T-helper 17 cell (primary cell): ENCODE data around the gene WNT3A. TPM values are rescaled to one million over a fixed set of nuclear protein-coding genes. Genes with fewer than 3 reads are reported as not detected.

Experiments used
- ATAC-seq: fragments of 150-1000 bp; cut with Tn5 transposase; 2 replicates; pipeline ENCODE4 v1.10.0; 2021; ENCODE audit warnings: mild to moderate bottlenecking, moderate library complexity
- DNase-seq, 3 donors: peaks; one replicate each; pipeline versions ENCODE4 v3.0.0 to v3.0.0-alpha.2; 2020 to 2021
- H3K9me3 ChIP-seq: one replicate; pipeline ENCODE4 v1.7.0; 2013; ENCODE audit warnings: low read length, mild to moderate bottlenecking; ENCODE audit not compliant: control insufficient read depth, poor library complexity, severe bottlenecking
- H3K27ac Mint-ChIP-seq: one replicate; pipeline ENCODE4 v1.8.0; 2022; ENCODE audit warnings: mild to moderate bottlenecking, moderate library complexity, mixed read lengths
- H3K27me3 Mint-ChIP-seq: one replicate; pipeline ENCODE4 v1.8.0; 2022; ENCODE audit warnings: mixed read lengths
- H3K36me3 Mint-ChIP-seq: one replicate; pipeline ENCODE4 v1.8.0; 2022; ENCODE audit warnings: low read depth, mixed read lengths
- H3K4me1 Mint-ChIP-seq: one replicate; pipeline ENCODE4 v1.8.0; 2022; ENCODE audit warnings: mild to moderate bottlenecking, mixed read lengths
- H3K4me3 Mint-ChIP-seq: one replicate; pipeline ENCODE4 v1.8.0; 2022; ENCODE audit warnings: mild to moderate bottlenecking, moderate library complexity, mixed read lengths
- total RNA-seq, 4 donors: library from RNA in 2 of 4; stranded (reverse) in 2 of 4; gene quantifications; one replicate each; pipeline ENCODE4 v1.2.3 and lab custom pipeline; 2022 to 2026

The WNT3A gene
- total RNA-seq, 2 donors from 2014 or later: not detected

DNA sequence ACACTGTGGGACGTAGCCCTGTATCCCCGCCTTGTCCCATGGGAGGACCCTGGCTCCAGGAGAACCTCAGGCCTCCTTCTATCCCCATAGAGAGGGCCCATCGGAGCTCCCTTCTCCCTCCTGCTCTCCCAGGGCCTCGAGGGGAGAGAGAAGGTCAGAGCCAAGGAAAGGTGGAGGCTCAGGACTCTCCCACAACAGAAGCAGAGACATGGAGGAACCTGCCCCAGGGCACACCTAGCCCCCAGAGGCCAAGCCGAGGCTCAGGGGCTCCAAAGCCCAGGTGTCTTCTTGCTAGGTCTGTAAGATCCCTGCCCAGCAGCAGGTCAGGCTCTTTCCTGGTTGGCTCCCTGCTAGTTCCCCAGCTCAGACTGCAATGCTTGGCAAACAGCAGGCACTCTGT, 41.3 kb downstream of the WNT3A start:
- Mint-ChIP-seq H3K4me3 (no peak overlapping the region), H3K36me3 (no peaks in the 10 kb centered on the region), H3K4me1 (no peaks in the 10 kb centered on the region), H3K27ac (no peak overlapping the region), H3K27me3 (peaks cover 36% of the 10 kb centered on the region)
- ATAC-seq (no peak), DNase-seq (no peak)
- no peaks in the 10 kb centered on the region for H3K9me3 ChIP-seq

DNA sequence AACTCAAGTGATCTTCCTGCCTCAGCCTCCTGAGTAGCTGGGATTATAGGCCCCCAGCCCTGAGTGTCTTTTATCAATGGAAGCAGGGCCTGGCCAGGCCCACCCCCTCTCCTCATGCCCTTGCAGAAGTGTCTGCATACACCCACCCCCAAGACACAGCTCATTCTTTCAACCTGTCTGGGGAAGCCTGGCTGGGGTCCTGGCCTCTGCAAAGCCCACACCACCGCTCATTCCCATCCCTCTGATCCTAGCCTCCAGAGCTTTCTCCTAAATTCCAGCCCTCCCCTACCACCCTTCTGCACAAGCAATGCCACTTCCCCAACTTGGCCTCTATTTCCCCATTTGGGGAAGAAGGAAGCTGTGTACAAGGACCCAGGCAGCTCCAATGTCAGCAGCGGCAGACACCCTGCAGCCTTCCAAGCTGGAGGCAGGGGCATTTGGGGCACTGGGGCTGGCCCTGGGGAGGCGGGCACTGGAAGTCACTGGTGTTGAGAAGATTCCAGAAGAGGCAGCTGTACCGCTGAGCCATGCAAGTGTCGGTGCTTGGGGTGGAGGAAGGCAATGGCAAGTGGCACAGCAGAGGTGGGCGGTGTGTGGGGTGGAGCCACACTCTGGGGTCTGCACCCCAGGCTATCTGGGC, 42.0 kb downstream of the WNT3A start:
- H3K4me1 Mint-ChIP-seq: no peaks in the 10 kb centered on the region

GRCh38 chr1:228050571-228051231, 43.9 kb downstream of the WNT3A start:
- no peaks in the 10 kb centered on the region for H3K9me3 ChIP-seq
- Mint-ChIP-seq H3K36me3 (no peaks in the 10 kb centered on the region), H3K4me3 (no peak overlapping the region), H3K27ac (no peak overlapping the region), H3K27me3 (peaks cover 36% of the 10 kb centered on the region), H3K4me1 (no peaks in the 10 kb centered on the region)
- ATAC-seq (no peak), DNase-seq (no peak)

More for the DNA sequence above, 42.0 kb downstream of the WNT3A start:
- no peak for ATAC-seq
- no peaks in the 10 kb centered on the region for H3K9me3 ChIP-seq
- no peaks in the 10 kb centered on the region for H3K36me3 Mint-ChIP-seq
- H3K4me3 Mint-ChIP-seq: no peak overlapping the region
- H3K27ac Mint-ChIP-seq: no peak overlapping the region
- no peak for DNase-seq
- H3K27me3 Mint-ChIP-seq: peaks cover 36% of the 10 kb centered on the region

- H3K36me3 Mint-ChIP-seq: peaks cover 5% of the 10 kb centered on the region
- peak overlapping the region; percentile 67 for H3K4me3 Mint-ChIP-seq
- ATAC-seq (no peak), DNase-seq (no peak)
- peak overlapping the region; percentile 29 for H3K27ac Mint-ChIP-seq
- no peaks in the 10 kb centered on the region for H3K9me3 ChIP-seq
- peaks cover 15% of the 10 kb centered on the region for H3K4me1 Mint-ChIP-seq
- peaks cover 25% of the 10 kb centered on the region for H3K27me3 Mint-ChIP-seq
These were observed 51.6 kb downstream of the WNT3A start for GRCh38 chr1:228058172-228058948.

DNA sequence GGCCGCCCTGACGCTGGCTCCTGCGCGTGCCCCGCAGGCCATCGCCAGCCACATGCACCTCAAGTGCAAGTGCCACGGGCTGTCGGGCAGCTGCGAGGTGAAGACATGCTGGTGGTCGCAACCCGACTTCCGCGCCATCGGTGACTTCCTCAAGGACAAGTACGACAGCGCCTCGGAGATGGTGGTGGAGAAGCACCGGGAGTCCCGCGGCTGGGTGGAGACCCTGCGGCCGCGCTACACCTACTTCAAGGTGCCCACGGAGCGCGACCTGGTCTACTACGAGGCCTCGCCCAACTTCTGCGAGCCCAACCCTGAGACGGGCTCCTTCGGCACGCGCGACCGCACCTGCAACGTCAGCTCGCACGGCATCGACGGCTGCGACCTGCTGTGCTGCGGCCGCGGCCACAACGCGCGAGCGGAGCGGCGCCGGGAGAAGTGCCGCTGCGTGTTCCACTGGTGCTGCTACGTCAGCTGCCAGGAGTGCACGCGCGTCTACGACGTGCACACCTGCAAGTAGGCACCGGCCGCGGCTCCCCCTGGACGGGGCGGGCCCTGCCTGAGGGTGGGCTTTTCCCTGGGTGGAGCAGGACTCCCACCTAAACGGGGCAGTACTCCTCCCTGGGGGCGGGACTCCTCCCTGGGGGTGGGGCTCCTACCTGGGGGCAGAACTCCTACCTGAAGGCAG, 52.3 kb downstream of the WNT3A start:
- peak; percentile 84 for ATAC-seq
- peak; percentile 51 to 69 (median 65) for DNase-seq
- H3K36me3 Mint-ChIP-seq: peaks cover 5% of the 10 kb centered on the region
- peak overlapping the region; percentile 77 for H3K4me3 Mint-ChIP-seq
- peak overlapping the region; percentile 29 for H3K27ac Mint-ChIP-seq
- peaks cover 29% of the 10 kb centered on the region for H3K27me3 Mint-ChIP-seq
- peaks cover 15% of the 10 kb centered on the region for H3K4me1 Mint-ChIP-seq
- H3K9me3 ChIP-seq: no peaks in the 10 kb centered on the region

- Mint-ChIP-seq H3K27ac (no peak overlapping the region), H3K4me1 (peaks cover 15% of the 10 kb centered on the region), H3K36me3 (peaks cover 5% of the 10 kb centered on the region), H3K4me3 (peak overlapping the region; percentile 77), H3K27me3 (peaks cover 29% of the 10 kb centered on the region)
- DNase-seq: peak; percentile 54 to 75 (median 60)
- H3K9me3 ChIP-seq: no peaks in the 10 kb centered on the region
- ATAC-seq: peak; percentile 66
These were observed 53.0 kb downstream of the WNT3A start for GRCh38 chr1:228059634-228060457.

GRCh38 chr1:228060458-228061190, 53.8 kb downstream of the WNT3A start:
- no peaks in the 10 kb centered on the region for H3K9me3 ChIP-seq
- no peak for ATAC-seq
- no peak for DNase-seq
- peaks cover 15% of the 10 kb centered on the region for H3K4me1 Mint-ChIP-seq
- peaks cover 30% of the 10 kb centered on the region for H3K27me3 Mint-ChIP-seq
- H3K27ac Mint-ChIP-seq: peak overlapping the region; percentile 68
- H3K36me3 Mint-ChIP-seq: peaks cover 5% of the 10 kb centered on the region
- peak overlapping the region; percentile 77 for H3K4me3 Mint-ChIP-seq

DNA sequence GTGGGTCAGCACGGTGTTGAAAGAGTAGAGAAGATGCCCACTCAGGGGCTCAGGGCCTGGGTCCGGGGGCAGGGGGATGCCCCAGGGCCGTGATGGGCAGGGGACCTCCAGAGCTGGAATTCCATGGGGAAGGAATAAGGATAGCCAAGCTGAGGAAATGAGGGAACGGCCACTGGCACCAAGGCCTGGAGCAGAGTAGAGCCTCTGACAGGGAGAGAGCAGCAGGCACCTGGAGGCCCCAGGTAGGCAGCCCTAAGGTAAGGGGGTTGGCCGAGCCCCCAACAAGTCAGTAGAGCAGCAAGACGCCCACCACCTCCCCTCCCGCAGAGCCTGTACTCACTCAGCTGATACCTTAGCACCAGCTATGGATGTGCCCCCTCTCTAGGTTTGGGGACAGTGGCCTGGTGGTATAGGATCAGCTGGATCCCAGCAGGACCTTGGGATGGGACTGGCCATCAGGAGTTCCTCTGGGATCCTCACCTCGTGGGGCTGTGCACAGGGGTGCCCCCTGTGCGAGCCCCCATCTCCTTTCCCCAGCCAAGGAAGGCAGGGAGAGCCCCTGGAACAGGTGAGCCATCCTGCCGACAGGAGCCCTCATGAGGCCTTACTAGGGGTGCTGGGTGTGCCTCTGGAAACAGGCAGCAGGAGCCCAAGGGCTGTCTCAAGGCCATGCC, 54.8 kb downstream of the WNT3A start:
- peaks cover 15% of the 10 kb centered on the region for H3K4me1 Mint-ChIP-seq
- H3K9me3 ChIP-seq: no peaks in the 10 kb centered on the region
- ATAC-seq (no peak), DNase-seq (no peak)
- H3K4me3 Mint-ChIP-seq: peak overlapping the region; percentile 74
- peaks cover 5% of the 10 kb centered on the region for H3K36me3 Mint-ChIP-seq
- peak overlapping the region; percentile 68 for H3K27ac Mint-ChIP-seq
- peaks cover 37% of the 10 kb centered on the region for H3K27me3 Mint-ChIP-seq

GRCh38 chr1:228062085-228062791, 55.4 kb downstream of the WNT3A start:
- H3K4me3 Mint-ChIP-seq: no peak overlapping the region
- H3K4me1 Mint-ChIP-seq: peaks cover 11% of the 10 kb centered on the region
- H3K27me3 Mint-ChIP-seq: peaks cover 41% of the 10 kb centered on the region
- H3K9me3 ChIP-seq: no peaks in the 10 kb centered on the region
- peaks cover 5% of the 10 kb centered on the region for H3K36me3 Mint-ChIP-seq
- no peak for DNase-seq
- no peak for ATAC-seq
- H3K27ac Mint-ChIP-seq: no peak overlapping the region

DNA sequence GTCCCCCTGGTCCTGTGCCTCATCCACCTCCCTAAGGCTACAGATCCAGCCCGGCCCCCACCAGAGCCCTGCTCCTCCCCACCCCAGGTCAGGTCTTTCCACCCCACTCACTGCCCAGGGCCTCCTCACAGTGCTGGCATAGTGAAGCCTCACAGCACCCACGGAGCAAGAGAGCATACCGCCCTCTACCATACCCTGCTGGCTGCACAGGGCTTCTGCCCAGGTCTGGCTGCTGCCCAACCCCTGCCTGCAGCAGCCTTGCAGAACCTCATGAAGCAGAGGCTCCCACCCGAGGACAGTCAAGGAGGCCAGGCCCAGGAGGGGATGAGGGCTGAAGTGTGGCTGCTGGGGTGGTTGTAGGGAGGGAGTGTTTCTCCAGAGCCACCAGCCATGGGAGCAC, 56.0 kb downstream of the WNT3A start:
- Mint-ChIP-seq H3K4me1 (peaks cover 11% of the 10 kb centered on the region), H3K36me3 (peaks cover 5% of the 10 kb centered on the region), H3K27ac (no peak overlapping the region), H3K4me3 (no peak overlapping the region), H3K27me3 (peaks cover 41% of the 10 kb centered on the region)
- H3K9me3 ChIP-seq: no peaks in the 10 kb centered on the region
- no peak for DNase-seq
- no peak for ATAC-seq
